ENCODE data around the gene ZSCAN9.

ZSCAN9 gene

GRCh38 chr6:28240471-28240870 is 15.4 kb downstream of the ZSCAN9 start:
- Histone ChIP-seq H3F3A (ENCODE audit: insufficient read depth) (no peaks in the 10 kb centered on the region), H4K20me1 (ENCODE audit: low read depth, low read length) (no peaks in the 10 kb centered on the region), H3K4me3 (ENCODE audit: insufficient read depth, low read length, poor library complexity, severe bottlenecking) (no peak overlapping the region), H3K36me3 (ENCODE audit: low read length) (peaks cover 9% of the 10 kb centered on the region; the same call in 1 of the 2 replicates), H3K9me3 (ENCODE audit: insufficient read depth, low read length) (no peaks in the 10 kb centered on the region), H3K4me2 (ENCODE audit: low read depth, low read length, poor library complexity, severe bottlenecking) (no peak overlapping the region), H3K79me2 (ENCODE audit: insufficient read depth, low read length) (no peaks in the 10 kb centered on the region), H3K27me3 (ENCODE audit: low read length) (no peaks in the 10 kb centered on the region), H2AFZ (ENCODE audit: low read depth, low read length, severe bottlenecking) (no peak overlapping the region), H3K9ac (ENCODE audit: low read length) (no peak overlapping the region), H3K27ac (ENCODE audit: low read depth, low read length) (no peak overlapping the region), H3K9me2 (replicated peaks; ENCODE audit: insufficient read depth, low read length) (no peaks in the 10 kb centered on the region)
- TF ChIP-seq EZH2phosphoT487 (conservative IDR thresholded peaks at IDR 0.05; ENCODE audit: low read length) (no peak), CTCF (IDR thresholded peaks at IDR 0.05; ENCODE audit: insufficient read depth, low read length, poor library complexity, severe bottlenecking) (no peak)

- Histone ChIP-seq H3F3A (ENCODE audit: insufficient read depth) (no peaks in the 10 kb centered on the region), H3K9me3 (ENCODE audit: insufficient read depth, low read length) (no peaks in the 10 kb centered on the region), H3K9ac (ENCODE audit: low read length) (no peak overlapping the region), H2AFZ (ENCODE audit: low read depth, low read length, severe bottlenecking) (no peak overlapping the region), H3K79me2 (ENCODE audit: insufficient read depth, low read length) (no peaks in the 10 kb centered on the region), H3K36me3 (ENCODE audit: low read length) (peaks cover 22% of the 10 kb centered on the region), H3K27ac (ENCODE audit: low read depth, low read length) (no peak overlapping the region), H3K4me2 (ENCODE audit: low read depth, low read length, poor library complexity, severe bottlenecking) (no peak overlapping the region), H3K4me3 (ENCODE audit: insufficient read depth, low read length, poor library complexity, severe bottlenecking) (no peak overlapping the region), H3K9me2 (replicated peaks; ENCODE audit: insufficient read depth, low read length) (no peaks in the 10 kb centered on the region), H4K20me1 (ENCODE audit: low read depth, low read length) (no peaks in the 10 kb centered on the region), H3K27me3 (ENCODE audit: low read length) (no peaks in the 10 kb centered on the region)
- TF ChIP-seq CTCF (IDR thresholded peaks at IDR 0.05; ENCODE audit: insufficient read depth, low read length, poor library complexity, severe bottlenecking) = no peak
- TF ChIP-seq EZH2phosphoT487 (conservative IDR thresholded peaks at IDR 0.05; ENCODE audit: low read length) = no peak
Measured at GRCh38 chr6:28243946-28244345, 18.9 kb downstream of the ZSCAN9 start.

- H2AFZ ChIP-seq (ENCODE audit: low read depth, low read length, severe bottlenecking) = no peak overlapping the region
- peaks cover 22% of the 10 kb centered on the region for H3K36me3 ChIP-seq (ENCODE audit: low read length)
- no peak overlapping the region for H3K4me3 ChIP-seq (ENCODE audit: insufficient read depth, low read length, poor library complexity, severe bottlenecking)
- H4K20me1 ChIP-seq (ENCODE audit: low read depth, low read length) = no peaks in the 10 kb centered on the region
- no peak overlapping the region for H3K9ac ChIP-seq (ENCODE audit: low read length)
- H3K27me3 ChIP-seq (ENCODE audit: low read length) = no peaks in the 10 kb centered on the region
- TF ChIP-seq CTCF (IDR thresholded peaks at IDR 0.05; ENCODE audit: insufficient read depth, low read length, poor library complexity, severe bottlenecking) (no peak), EZH2phosphoT487 (conservative IDR thresholded peaks at IDR 0.05; ENCODE audit: low read length) (no peak)
- H3K27ac ChIP-seq (ENCODE audit: low read depth, low read length) = no peak overlapping the region
- no peak overlapping the region for H3K4me2 ChIP-seq (ENCODE audit: low read depth, low read length, poor library complexity, severe bottlenecking)
- no peaks in the 10 kb centered on the region for H3K9me2 ChIP-seq (replicated peaks; ENCODE audit: insufficient read depth, low read length)
- no peaks in the 10 kb centered on the region for H3F3A ChIP-seq (ENCODE audit: insufficient read depth)
- no peaks in the 10 kb centered on the region for H3K9me3 ChIP-seq (ENCODE audit: insufficient read depth, low read length)
- peaks cover 2% of the 10 kb centered on the region for H3K79me2 ChIP-seq (ENCODE audit: insufficient read depth, low read length)
Measured at GRCh38 chr6:28245206-28245941, 20.3 kb downstream of the ZSCAN9 start.
